Upper lobe of left lung (tissue), 6 donors: Measurements from ENCODE around the gene DOCK1. TPM values are rescaled to one million over a fixed set of nuclear protein-coding genes. Genes with fewer than 3 reads are reported as not detected.

Experiments used
- ATAC-seq, 2 donors: fragments of 200-7000 bp; cut with Tn5 transposase; one replicate each; pipeline ENCODE4 v1.9.1; 2022; ENCODE audit warnings: mild to moderate bottlenecking in 2 of 2, moderate library complexity in 2 of 2; ENCODE audit not compliant: low FRiP score in 2 of 2
- DNase-seq, 2 donors: peaks; one replicate each; pipeline ENCODE4 v3.0.0-alpha.2; 2019 to 2020
- H3K27ac ChIP-seq, 4 donors: fragments of 200-600 bp; sonication (generic); one replicate each; pipeline ENCODE4 v1.5.1; 2016 to 2019
- H3K27me3 ChIP-seq, 4 donors: fragments of 200-600 bp; sonication (generic); one replicate each; pipeline ENCODE4 v1.5.1; 2017 to 2019
- H3K36me3 ChIP-seq, 4 donors: fragments of 200-600 bp; sonication (generic); one replicate each; pipeline ENCODE4 v1.5.1; 2016 to 2019
- H3K4me1 ChIP-seq, 4 donors: fragments of 200-600 bp; sonication (generic); one replicate each; pipeline ENCODE4 v1.5.1; 2018 to 2019
- H3K4me3 ChIP-seq, 4 donors: fragments of 200-600 bp; sonication (generic); one replicate each; pipeline ENCODE4 v1.5.1; 2017 to 2019; ENCODE audit warnings: mild to moderate bottlenecking in 2 of 4, moderate library complexity in 1 of 4
- H3K9me3 ChIP-seq, 4 donors: fragments of 200-600 bp; sonication (generic); one replicate each; pipeline ENCODE4 v1.5.1; 2018 to 2019
- EP300 ChIP-seq, 4 donors: sonication (generic); formaldehyde crosslinking; IDR thresholded peaks; one replicate each; pipeline ENCODE4 v1.5.1; 2017; ENCODE audit warnings: antibody characterized with exemption in 4 of 4, control low read depth in 2 of 4
- POLR2A ChIP-seq, 4 donors: fragments of 450-650 bp; IDR thresholded peaks; one replicate each; pipeline ENCODE4 v1.5.1; 2016 to 2017; ENCODE audit warnings: antibody characterized with exemption in 4 of 4, mild to moderate bottlenecking in 2 of 4
- POLR2AphosphoS5 ChIP-seq, 2 donors: sonication (generic); formaldehyde crosslinking; IDR thresholded peaks; one replicate each; pipeline ENCODE4 v1.5.1; 2017; ENCODE audit warnings: antibody characterized with exemption in 2 of 2
- WGBS, 2 donors: methylation state at CpG; one replicate each; pipeline ENCODE4 v1.1.5; 2017 to 2018; 5-methylcytosine and 5-hydroxymethylcytosine counted together
- total RNA-seq, 6 donors: library from RNA; depleted of rRNA in 4 of 6; stranded (reverse); fragments of >200 nt in 4 of 6; gene quantifications; one replicate each; pipeline versions ENCODE4 v1.1.0 to v1.2.1, GENCODE V29; 2016 to 2021
- TF ChIP-seq, protein P1 (sequence below), 6 experiments: fragments of 450-650 bp in 4 of 6; fragments of 200-600 bp in 2 of 6; sonication (generic) in 2 of 6; IDR thresholded peaks; one replicate each; pipeline ENCODE4 v1.5.1; 2016 to 2019; ENCODE audit warnings: antibody characterized with exemption in 6 of 6
- donor health status: DM: no; HTN: no; CAD: no; lungs with moderate emphysema.
- donor health status: DM: no; HTN: yes; CAD: no; lungs with severe emphysema.

Gene DOCK1
- total RNA-seq, 6 donors from 2014 or later, result 37.5 to 63.9 (median 45.8) TPM

DNA sequence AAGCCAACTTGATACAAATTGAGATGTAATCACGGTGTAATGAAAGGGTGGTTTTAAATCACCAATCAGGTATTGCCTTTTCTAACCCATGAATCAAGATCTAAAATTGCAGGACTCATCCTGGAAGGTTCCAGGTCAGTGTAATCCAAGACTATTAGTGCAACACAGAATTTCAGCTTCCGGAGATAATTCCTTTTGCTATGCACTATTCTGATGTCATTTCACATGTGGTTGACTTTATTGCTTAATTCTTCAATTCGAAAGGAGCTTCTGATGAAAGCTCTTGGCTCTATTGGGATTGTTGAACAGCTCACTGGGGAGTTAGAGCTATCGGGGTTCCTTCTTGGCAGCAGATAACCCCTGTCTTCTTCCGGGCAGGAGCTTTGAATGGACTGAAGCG, 438.6 kb downstream of the DOCK1 start:
- H3K36me3 ChIP-seq, result peaks cover 0 to 29% (median 11%) of the 10 kb centered on the region in 4 donors
- no peak for DNase-seq
- ATAC-seq, result no peak
- no peak overlapping the region for H3K27ac ChIP-seq
- H3K9me3 ChIP-seq, result no peaks in the 10 kb centered on the region
- H3K4me1 ChIP-seq, result peaks cover 0 to 7% (median 5%) of the 10 kb centered on the region in 4 donors
- TF ChIP-seq POLR2A (IDR thresholded peaks at IDR 0.05) (no peak), POLR2AphosphoS5 (IDR thresholded peaks at IDR 0.05) (no peak), EP300 (IDR thresholded peaks at IDR 0.05) (no peak)
- TF ChIP-seq, protein P1, sequence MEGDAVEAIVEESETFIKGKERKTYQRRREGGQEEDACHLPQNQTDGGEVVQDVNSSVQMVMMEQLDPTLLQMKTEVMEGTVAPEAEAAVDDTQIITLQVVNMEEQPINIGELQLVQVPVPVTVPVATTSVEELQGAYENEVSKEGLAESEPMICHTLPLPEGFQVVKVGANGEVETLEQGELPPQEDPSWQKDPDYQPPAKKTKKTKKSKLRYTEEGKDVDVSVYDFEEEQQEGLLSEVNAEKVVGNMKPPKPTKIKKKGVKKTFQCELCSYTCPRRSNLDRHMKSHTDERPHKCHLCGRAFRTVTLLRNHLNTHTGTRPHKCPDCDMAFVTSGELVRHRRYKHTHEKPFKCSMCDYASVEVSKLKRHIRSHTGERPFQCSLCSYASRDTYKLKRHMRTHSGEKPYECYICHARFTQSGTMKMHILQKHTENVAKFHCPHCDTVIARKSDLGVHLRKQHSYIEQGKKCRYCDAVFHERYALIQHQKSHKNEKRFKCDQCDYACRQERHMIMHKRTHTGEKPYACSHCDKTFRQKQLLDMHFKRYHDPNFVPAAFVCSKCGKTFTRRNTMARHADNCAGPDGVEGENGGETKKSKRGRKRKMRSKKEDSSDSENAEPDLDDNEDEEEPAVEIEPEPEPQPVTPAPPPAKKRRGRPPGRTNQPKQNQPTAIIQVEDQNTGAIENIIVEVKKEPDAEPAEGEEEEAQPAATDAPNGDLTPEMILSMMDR (IDR thresholded peaks at IDR 0.05), result no peak
- no peak overlapping the region for H3K4me3 ChIP-seq
- no peaks in the 10 kb centered on the region for H3K27me3 ChIP-seq
- WGBS, 2 donors, result 59 to 79% methylated on average over 6 of the region's 6 CpGs

DNA sequence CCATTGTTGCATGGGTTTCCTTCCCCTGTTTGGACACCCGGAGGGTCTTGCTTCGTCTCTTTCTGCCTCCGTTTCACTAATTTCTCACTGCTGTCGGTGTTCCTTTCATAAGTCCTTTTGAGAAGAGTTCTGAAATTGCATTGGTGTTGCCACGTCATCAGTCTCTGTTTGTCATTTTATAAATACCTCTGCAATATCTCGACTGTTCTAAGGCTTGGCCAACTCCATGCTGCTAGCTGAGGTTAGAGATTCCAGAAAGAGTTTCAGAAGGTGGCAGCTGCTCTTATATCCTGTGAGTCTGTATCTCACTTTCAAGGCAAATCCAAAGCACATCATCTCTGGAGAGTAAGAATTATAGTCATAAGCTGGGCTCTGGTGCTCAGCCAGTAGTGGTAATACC, 439.1 kb downstream of the DOCK1 start:
- Histone ChIP-seq H3K4me1 (peaks cover 0 to 3% (median 1%) of the 10 kb centered on the region in 4 donors), H3K36me3 (peaks cover 0 to 29% (median 11%) of the 10 kb centered on the region in 4 donors), H3K27me3 (no peaks in the 10 kb centered on the region), H3K4me3 (no peak overlapping the region), H3K27ac (no peak overlapping the region), H3K9me3 (no peaks in the 10 kb centered on the region)
- TF ChIP-seq POLR2A (IDR thresholded peaks at IDR 0.05), result no peak
- TF ChIP-seq, protein P1 (IDR thresholded peaks at IDR 0.05), result no peak
- no peak for TF ChIP-seq EP300 (IDR thresholded peaks at IDR 0.05)
- TF ChIP-seq POLR2AphosphoS5 (IDR thresholded peaks at IDR 0.05), result no peak
- DNase-seq, result no peak
- 82 to 86% methylated on average over 6 of the region's 6 CpGs for WGBS, 2 donors
- ATAC-seq, result no peak

DNA sequence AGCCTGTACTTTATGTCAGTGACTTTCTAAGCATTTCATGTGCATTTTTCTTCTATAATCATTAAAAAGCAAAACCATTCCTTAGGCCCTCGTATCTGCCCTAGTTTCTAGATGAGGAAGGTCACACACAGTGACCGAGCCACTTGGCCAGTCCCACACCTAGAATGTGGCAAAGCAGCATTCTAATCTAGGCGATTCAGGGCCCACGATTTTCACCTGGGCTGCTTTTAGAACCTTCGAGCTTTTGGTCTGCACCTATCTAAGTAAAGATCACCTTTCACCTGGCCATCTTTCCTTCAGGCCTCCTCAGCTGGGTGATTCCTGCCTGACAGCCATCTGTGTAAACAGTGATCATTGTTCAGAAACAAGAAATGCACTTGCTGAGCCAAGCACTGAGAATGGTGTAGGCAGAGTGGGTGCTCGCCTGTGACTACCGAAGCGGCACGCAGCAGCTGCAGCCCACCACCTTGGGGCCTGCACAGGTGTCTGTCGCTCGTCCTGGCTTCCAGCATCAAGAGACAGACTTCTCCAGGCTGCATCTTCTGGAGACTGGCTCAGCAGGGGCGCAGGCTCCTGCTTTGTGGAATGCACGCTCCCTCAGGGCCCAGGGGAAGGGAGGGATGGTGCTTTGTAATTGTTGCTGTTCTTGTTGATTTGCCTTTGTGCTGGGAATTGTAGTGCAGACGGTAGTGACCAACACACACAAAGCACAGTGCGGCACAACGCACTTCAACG, 440.2 kb downstream of the DOCK1 start:
- no peak overlapping the region for H3K4me3 ChIP-seq
- TF ChIP-seq EP300 (IDR thresholded peaks at IDR 0.05) (no peak), POLR2AphosphoS5 (IDR thresholded peaks at IDR 0.05) (no peak), POLR2A (IDR thresholded peaks at IDR 0.05) (no peak)
- TF ChIP-seq, protein P1 (IDR thresholded peaks at IDR 0.05), result no peak
- no peaks in the 10 kb centered on the region for H3K9me3 ChIP-seq
- no peaks in the 10 kb centered on the region for H3K27me3 ChIP-seq
- WGBS, 2 donors, result 93 to 97% methylated on average over 7 to 17 of the region's 17 CpGs
- no peaks in the 10 kb centered on the region for H3K4me1 ChIP-seq
- no peak overlapping the region for H3K27ac ChIP-seq
- ATAC-seq (no peak), DNase-seq (peak in 1 of 2 donors; percentile 52)
- peaks cover 0 to 29% (median 11%) of the 10 kb centered on the region in 4 donors for H3K36me3 ChIP-seq

DNA sequence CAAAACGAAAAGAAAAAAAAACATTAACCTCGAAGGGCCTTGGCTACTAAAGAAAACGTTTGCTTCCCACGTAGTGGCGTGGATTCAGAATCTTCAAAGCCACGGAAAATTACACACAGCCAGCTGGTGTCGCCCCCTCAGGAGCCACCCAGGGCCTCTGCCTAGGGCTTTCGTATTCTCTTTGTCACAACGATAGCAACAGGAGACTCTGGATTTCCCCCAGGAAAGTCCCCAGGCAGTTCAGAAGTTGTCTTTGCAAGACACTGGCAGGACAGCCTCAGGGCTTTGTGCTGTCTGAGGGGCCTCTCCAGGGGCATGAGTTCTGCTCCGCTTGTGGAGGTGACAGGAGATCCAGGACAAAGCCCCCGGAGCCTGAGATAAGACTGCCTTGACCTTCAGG, 441.4 kb downstream of the DOCK1 start:
- Histone ChIP-seq H3K4me1 (no peaks in the 10 kb centered on the region), H3K27ac (no peak overlapping the region), H3K27me3 (no peaks in the 10 kb centered on the region), H3K9me3 (no peaks in the 10 kb centered on the region), H3K36me3 (peaks cover 0 to 29% (median 11%) of the 10 kb centered on the region in 4 donors), H3K4me3 (no peak overlapping the region)
- TF ChIP-seq, protein P1 (IDR thresholded peaks at IDR 0.05), result no peak
- DNase-seq (no peak), ATAC-seq (no peak)
- WGBS, 2 donors, result 77 to 82% methylated on average over 11 of the region's 11 CpGs
